Liver (tissue), 9 donors: ENCODE measurements around the gene SCO2. TPM values are rescaled to one million over a fixed set of nuclear protein-coding genes. Genes with fewer than 3 reads are reported as not detected.

Experiments used
- DNase-seq: peaks from one replicate; pipeline ENCODE4 v3.0.0-alpha.2; 2017; ENCODE audit warnings: low spot score
- H3K27ac ChIP-seq, 2 donors: one replicate each; pipeline ENCODE4 v1.7.0; 2013; ENCODE audit warnings: inconsistent platforms in 2 of 2, low read length in 2 of 2, control low read depth in 1 of 2, low read depth in 1 of 2, mild to moderate bottlenecking in 1 of 2
- H3K27me3 ChIP-seq, 4 donors: one replicate each; pipeline versions ENCODE4 v1.6.1 to v1.7.0; 2013; ENCODE audit warnings: low read length in 3 of 4, inconsistent platforms in 1 of 4, mild to moderate bottlenecking in 1 of 4, moderate library complexity in 1 of 4; ENCODE audit not compliant: control insufficient read depth in 4 of 4, insufficient read depth in 4 of 4
- H3K36me3 ChIP-seq, 4 donors: one replicate each; pipeline versions ENCODE4 v1.6.1 to v1.7.0; 2013; ENCODE audit warnings: low read length in 3 of 4, mild to moderate bottlenecking in 3 of 4, low read depth in 1 of 4, moderate library complexity in 1 of 4; ENCODE audit not compliant: control insufficient read depth in 4 of 4, insufficient read depth in 3 of 4
- H3K4me1 ChIP-seq, 4 donors: one replicate each; pipeline versions ENCODE4 v1.6.1 to v1.7.0; 2013; ENCODE audit warnings: low read length in 3 of 4, mild to moderate bottlenecking in 3 of 4, moderate library complexity in 1 of 4; ENCODE audit not compliant: control insufficient read depth in 4 of 4, insufficient read depth in 4 of 4
- H3K4me3 ChIP-seq, 3 donors: one replicate each; pipeline versions ENCODE4 v1.6.1 to v1.7.0; 2013; ENCODE audit warnings: low read length in 3 of 3, control low read depth in 1 of 3, low read depth in 1 of 3, mild to moderate bottlenecking in 1 of 3
- H3K9ac ChIP-seq, 2 donors: one replicate each; pipeline ENCODE4 v1.7.0; 2013; ENCODE audit warnings: low read length in 2 of 2, mild to moderate bottlenecking in 2 of 2, moderate library complexity in 2 of 2, control low read depth in 1 of 2, low read depth in 1 of 2
- H3K9me3 ChIP-seq, 4 donors: one replicate each; pipeline versions ENCODE4 v1.6.1 to v1.7.0; 2013; ENCODE audit warnings: low read length in 3 of 4; ENCODE audit not compliant: control insufficient read depth in 4 of 4
- EGR1 ChIP-seq, 2 donors: IDR thresholded peaks; 2 replicates each; pipeline ENCODE4 v1.6.1; 2016 to 2018; ENCODE audit warnings: antibody characterized with exemption in 2 of 2, low read depth in 2 of 2
- FOXA1 ChIP-seq: IDR thresholded peaks from 2 replicates; pipeline ENCODE4 v1.6.1; 2016; ENCODE audit warnings: antibody characterized with exemption
- FOXA2 ChIP-seq: IDR thresholded peaks from 2 replicates; pipeline ENCODE4 v1.6.1; 2016; ENCODE audit warnings: antibody characterized with exemption
- HNF4A ChIP-seq, 2 donors: conservative IDR thresholded peaks; 2 replicates each; pipeline ENCODE4 v1.6.1; 2016; ENCODE audit warnings: antibody characterized with exemption in 2 of 2, mild to moderate bottlenecking in 2 of 2
- HNF4G ChIP-seq: IDR thresholded peaks from 2 replicates; pipeline ENCODE4 v1.6.1; 2016; ENCODE audit warnings: antibody characterized with exemption
- JUND ChIP-seq, 2 donors: IDR thresholded peaks; 2 replicates each; pipeline ENCODE4 v1.6.1; 2016; ENCODE audit warnings: antibody characterized with exemption in 2 of 2
- NR2F2 ChIP-seq: IDR thresholded peaks from 2 replicates; pipeline ENCODE4 v1.6.1; 2016; ENCODE audit warnings: antibody characterized with exemption
- RAD21 ChIP-seq, 2 donors: IDR thresholded peaks; 2 replicates each; pipeline ENCODE4 v1.6.1; 2016; ENCODE audit warnings: antibody characterized with exemption in 2 of 2, mild to moderate bottlenecking in 2 of 2
- RXRA ChIP-seq, 2 donors: IDR thresholded peaks; 2 replicates each; pipeline ENCODE4 v1.6.1; 2017 to 2018; ENCODE audit warnings: antibody characterized with exemption in 2 of 2, mild to moderate bottlenecking in 1 of 2
- SP1 ChIP-seq: IDR thresholded peaks from 2 replicates; pipeline ENCODE4 v1.6.1; 2018; ENCODE audit warnings: antibody characterized with exemption, mild to moderate bottlenecking
- TAF1 ChIP-seq: conservative IDR thresholded peaks from 2 replicates; pipeline ENCODE4 v1.6.1; 2016; ENCODE audit warnings: antibody characterized with exemption, mild to moderate bottlenecking
- YY1 ChIP-seq: IDR thresholded peaks from 2 replicates; pipeline ENCODE4 v1.6.1; 2016; ENCODE audit warnings: antibody characterized with exemption, mild to moderate bottlenecking
- WGBS: extraction: QIAGEN DNeasy Blood & Tissue Kit; methylation state at CpG from one replicate; pipeline ENCODE4 v1.1.7; 2013; 5-methylcytosine and 5-hydroxymethylcytosine counted together
- polyA plus RNA-seq, 2 donors: library from polyadenylated mRNA; stranded (reverse) in 1 of 2; unstranded in 1 of 2; fragments of 200-250 nt in 1 of 2; fragments of >200 nt in 1 of 2; fragmentation: Nextera tagmentation in 1 of 2; extraction: Ambion mirVana in 1 of 2; gene quantifications; one replicate each; pipeline versions ENCODE4 v1.2.1 to v1.2.3, GENCODE V29; 2013 to 2015
- total RNA-seq, 2 donors: library from RNA; depleted of rRNA; stranded (reverse); fragments of >200 nt; gene quantifications; one replicate each; pipeline ENCODE4 v1.2.3, GENCODE V29; 2014
- TF ChIP-seq, protein P1 (sequence below): IDR thresholded peaks from 2 replicates; pipeline ENCODE4 v1.6.1; 2016; ENCODE audit warnings: antibody characterized with exemption
- TF ChIP-seq, protein P2 (sequence below): fragments of 150-350 bp; IDR thresholded peaks from 2 replicates; pipeline ENCODE4 v1.5.1; 2017; ENCODE audit warnings: improper control_type of control experiment, low read depth, low read length; ENCODE audit not compliant: missing input control
- TF ChIP-seq, protein P3 (sequence below): IDR thresholded peaks from 2 replicates; pipeline ENCODE4 v1.6.1; 2016; ENCODE audit warnings: antibody characterized with exemption, mild to moderate bottlenecking
- TF ChIP-seq, protein P4 (sequence below): IDR thresholded peaks from 2 replicates; pipeline ENCODE4 v1.6.1; 2016; ENCODE audit warnings: antibody characterized with exemption
- TF ChIP-seq, protein P5 (sequence below): IDR thresholded peaks from 2 replicates; pipeline ENCODE4 v1.6.1; 2016; ENCODE audit warnings: antibody characterized with exemption
- donor health status: healthy.
- donor health status: healthy.
- donor health status: healthy.
- donor health status: healthy.
- donor health status: healthy.

Gene SCO2
- total and polyA plus RNA-seq, 4 donors: 1.4 to 2.9 (median 1.8) TPM

DNA sequence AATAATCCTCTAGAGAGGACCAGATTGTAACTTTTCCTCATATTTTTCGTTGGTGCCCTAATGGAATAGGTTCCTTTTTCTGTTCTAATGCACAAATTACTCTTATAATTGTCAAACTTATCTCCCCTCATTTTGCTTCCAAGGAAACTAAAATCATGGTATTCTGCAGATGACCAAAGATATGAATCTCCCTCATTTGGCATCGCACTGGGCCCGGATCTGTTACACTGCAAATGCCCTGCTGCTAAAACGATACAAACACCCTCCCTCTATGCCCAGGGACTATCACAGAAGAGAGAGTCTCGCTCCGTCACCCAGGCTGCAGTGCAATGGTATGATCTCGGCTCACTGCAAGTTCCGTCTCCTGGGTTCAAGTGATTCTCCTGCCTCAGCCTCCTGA lies 27.9 kb upstream of the SCO2 start:
- 85% methylated on average over 8 of the region's 8 CpGs for WGBS
- Histone ChIP-seq H3K9me3 (no peaks in the 10 kb centered on the region), H3K27me3 (no peaks in the 10 kb centered on the region), H3K4me3 (no peak overlapping the region), H3K27ac (no peak overlapping the region), H3K9ac (no peak overlapping the region), H3K36me3 (no peaks in the 10 kb centered on the region), H3K4me1 (peaks cover 0 to 9% (median 7%) of the 10 kb centered on the region in 4 donors)
- no peak for TF ChIP-seq YY1
- TF ChIP-seq FOXA1: no peak
- TF ChIP-seq NR2F2: no peak
- no peak for TF ChIP-seq HNF4G
- TF ChIP-seq, protein P1, sequence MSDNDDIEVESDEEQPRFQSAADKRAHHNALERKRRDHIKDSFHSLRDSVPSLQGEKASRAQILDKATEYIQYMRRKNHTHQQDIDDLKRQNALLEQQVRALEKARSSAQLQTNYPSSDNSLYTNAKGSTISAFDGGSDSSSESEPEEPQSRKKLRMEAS: no peak
- TF ChIP-seq, protein P2, sequence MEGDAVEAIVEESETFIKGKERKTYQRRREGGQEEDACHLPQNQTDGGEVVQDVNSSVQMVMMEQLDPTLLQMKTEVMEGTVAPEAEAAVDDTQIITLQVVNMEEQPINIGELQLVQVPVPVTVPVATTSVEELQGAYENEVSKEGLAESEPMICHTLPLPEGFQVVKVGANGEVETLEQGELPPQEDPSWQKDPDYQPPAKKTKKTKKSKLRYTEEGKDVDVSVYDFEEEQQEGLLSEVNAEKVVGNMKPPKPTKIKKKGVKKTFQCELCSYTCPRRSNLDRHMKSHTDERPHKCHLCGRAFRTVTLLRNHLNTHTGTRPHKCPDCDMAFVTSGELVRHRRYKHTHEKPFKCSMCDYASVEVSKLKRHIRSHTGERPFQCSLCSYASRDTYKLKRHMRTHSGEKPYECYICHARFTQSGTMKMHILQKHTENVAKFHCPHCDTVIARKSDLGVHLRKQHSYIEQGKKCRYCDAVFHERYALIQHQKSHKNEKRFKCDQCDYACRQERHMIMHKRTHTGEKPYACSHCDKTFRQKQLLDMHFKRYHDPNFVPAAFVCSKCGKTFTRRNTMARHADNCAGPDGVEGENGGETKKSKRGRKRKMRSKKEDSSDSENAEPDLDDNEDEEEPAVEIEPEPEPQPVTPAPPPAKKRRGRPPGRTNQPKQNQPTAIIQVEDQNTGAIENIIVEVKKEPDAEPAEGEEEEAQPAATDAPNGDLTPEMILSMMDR: no peak
- TF ChIP-seq TAF1: no peak
- TF ChIP-seq JUND (IDR thresholded peaks at IDR 0.05): no peak
- TF ChIP-seq, protein P3, sequence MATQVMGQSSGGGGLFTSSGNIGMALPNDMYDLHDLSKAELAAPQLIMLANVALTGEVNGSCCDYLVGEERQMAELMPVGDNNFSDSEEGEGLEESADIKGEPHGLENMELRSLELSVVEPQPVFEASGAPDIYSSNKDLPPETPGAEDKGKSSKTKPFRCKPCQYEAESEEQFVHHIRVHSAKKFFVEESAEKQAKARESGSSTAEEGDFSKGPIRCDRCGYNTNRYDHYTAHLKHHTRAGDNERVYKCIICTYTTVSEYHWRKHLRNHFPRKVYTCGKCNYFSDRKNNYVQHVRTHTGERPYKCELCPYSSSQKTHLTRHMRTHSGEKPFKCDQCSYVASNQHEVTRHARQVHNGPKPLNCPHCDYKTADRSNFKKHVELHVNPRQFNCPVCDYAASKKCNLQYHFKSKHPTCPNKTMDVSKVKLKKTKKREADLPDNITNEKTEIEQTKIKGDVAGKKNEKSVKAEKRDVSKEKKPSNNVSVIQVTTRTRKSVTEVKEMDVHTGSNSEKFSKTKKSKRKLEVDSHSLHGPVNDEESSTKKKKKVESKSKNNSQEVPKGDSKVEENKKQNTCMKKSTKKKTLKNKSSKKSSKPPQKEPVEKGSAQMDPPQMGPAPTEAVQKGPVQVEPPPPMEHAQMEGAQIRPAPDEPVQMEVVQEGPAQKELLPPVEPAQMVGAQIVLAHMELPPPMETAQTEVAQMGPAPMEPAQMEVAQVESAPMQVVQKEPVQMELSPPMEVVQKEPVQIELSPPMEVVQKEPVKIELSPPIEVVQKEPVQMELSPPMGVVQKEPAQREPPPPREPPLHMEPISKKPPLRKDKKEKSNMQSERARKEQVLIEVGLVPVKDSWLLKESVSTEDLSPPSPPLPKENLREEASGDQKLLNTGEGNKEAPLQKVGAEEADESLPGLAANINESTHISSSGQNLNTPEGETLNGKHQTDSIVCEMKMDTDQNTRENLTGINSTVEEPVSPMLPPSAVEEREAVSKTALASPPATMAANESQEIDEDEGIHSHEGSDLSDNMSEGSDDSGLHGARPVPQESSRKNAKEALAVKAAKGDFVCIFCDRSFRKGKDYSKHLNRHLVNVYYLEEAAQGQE: no peak
- TF ChIP-seq HNF4A (conservative IDR thresholded peaks at IDR 0.05): no peak
- no peak for TF ChIP-seq SP1
- TF ChIP-seq RAD21 (IDR thresholded peaks at IDR 0.05): no peak
- TF ChIP-seq, protein P4, sequence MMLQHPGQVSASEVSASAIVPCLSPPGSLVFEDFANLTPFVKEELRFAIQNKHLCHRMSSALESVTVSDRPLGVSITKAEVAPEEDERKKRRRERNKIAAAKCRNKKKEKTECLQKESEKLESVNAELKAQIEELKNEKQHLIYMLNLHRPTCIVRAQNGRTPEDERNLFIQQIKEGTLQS: no peak
- TF ChIP-seq FOXA2: no peak
- no peak for TF ChIP-seq EGR1 (IDR thresholded peaks at IDR 0.05; ENCODE audit: low read depth in 2 of 2)
- TF ChIP-seq, protein P5, sequence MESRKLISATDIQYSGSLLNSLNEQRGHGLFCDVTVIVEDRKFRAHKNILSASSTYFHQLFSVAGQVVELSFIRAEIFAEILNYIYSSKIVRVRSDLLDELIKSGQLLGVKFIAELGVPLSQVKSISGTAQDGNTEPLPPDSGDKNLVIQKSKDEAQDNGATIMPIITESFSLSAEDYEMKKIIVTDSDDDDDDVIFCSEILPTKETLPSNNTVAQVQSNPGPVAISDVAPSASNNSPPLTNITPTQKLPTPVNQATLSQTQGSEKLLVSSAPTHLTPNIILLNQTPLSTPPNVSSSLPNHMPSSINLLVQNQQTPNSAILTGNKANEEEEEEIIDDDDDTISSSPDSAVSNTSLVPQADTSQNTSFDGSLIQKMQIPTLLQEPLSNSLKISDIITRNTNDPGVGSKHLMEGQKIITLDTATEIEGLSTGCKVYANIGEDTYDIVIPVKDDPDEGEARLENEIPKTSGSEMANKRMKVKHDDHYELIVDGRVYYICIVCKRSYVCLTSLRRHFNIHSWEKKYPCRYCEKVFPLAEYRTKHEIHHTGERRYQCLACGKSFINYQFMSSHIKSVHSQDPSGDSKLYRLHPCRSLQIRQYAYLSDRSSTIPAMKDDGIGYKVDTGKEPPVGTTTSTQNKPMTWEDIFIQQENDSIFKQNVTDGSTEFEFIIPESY: no peak
- no peak for TF ChIP-seq RXRA (IDR thresholded peaks at IDR 0.05)
- DNase-seq: no peak
